ENCODE measurements around the gene SLC24A3. TPM values are rescaled to one million over a fixed set of nuclear protein-coding genes. Genes with fewer than 3 reads are reported as not detected.

The SLC24A3 gene
- total RNA-seq, 4 donors from 2014 or later = 12.9 to 49.8 (median 27.6) TPM

DNA sequence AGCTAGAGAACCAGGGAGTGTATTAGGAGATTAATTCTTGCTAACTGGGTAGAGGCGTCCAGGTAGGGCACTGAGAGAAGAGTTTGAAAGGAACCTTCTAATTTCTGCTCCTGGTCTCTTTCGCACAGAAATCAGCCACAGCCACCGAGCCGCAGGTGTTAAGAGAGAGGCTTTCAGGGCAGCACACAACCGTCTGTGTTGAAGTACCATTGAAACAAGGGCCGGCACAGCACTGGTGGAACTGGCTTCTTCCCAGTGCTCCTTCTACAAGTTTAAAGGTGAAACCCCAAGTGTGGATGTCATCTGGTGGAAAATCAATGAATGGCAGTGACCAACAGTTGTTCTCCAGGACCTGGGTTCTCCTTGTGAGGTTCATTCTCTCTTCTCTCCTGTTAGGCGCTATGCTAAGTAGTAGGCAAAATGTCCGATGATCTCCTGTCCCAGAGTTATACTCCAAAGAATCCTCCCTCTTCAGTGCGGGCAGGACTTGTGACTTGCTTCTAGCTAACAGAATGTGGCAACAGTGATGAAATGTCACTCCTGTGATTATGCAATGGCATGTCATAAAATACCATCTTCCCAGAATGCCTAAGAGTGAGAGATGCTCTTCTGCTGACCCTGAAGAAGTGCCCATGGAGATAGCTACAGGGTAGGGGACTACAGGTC, 530.7 kb downstream of the SLC24A3 start:
- Histone ChIP-seq H3K27me3 (no peaks in the 10 kb centered on the region), H3K27ac (no peak overlapping the region), H3K4me3 (no peak overlapping the region), H3K9me3 (no peaks in the 10 kb centered on the region), H3K36me3 (no peaks in the 10 kb centered on the region), H3K4me1 (no peaks in the 10 kb centered on the region)
- intact Hi-C loops (cut with DNase I; ENCODE audit: low total_unique reads) = no loop called here
- TF ChIP-seq, protein P1, sequence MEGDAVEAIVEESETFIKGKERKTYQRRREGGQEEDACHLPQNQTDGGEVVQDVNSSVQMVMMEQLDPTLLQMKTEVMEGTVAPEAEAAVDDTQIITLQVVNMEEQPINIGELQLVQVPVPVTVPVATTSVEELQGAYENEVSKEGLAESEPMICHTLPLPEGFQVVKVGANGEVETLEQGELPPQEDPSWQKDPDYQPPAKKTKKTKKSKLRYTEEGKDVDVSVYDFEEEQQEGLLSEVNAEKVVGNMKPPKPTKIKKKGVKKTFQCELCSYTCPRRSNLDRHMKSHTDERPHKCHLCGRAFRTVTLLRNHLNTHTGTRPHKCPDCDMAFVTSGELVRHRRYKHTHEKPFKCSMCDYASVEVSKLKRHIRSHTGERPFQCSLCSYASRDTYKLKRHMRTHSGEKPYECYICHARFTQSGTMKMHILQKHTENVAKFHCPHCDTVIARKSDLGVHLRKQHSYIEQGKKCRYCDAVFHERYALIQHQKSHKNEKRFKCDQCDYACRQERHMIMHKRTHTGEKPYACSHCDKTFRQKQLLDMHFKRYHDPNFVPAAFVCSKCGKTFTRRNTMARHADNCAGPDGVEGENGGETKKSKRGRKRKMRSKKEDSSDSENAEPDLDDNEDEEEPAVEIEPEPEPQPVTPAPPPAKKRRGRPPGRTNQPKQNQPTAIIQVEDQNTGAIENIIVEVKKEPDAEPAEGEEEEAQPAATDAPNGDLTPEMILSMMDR (IDR thresholded peaks at IDR 0.05) = no peak
- TF ChIP-seq POLR2A (IDR thresholded peaks at IDR 0.05) = no peak
- DNase-seq = no peak

DNA sequence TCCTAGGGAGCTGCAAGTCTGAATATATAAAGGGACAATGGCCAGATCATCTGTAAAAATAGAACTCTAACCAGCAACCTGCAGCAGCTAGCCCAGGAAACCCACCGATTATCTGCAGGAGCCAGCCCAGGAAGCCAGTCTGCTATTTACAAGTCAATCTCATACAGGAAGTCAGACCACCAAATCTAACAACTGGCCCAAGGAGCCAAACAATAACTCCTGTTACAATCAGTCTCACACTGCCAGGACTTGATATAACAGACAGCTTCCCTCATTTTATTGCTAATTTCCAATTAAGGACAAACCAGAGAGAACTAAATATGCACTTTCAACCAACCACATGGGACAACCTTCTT, 531.2 kb downstream of the SLC24A3 start:
- TF ChIP-seq, protein P1 (IDR thresholded peaks at IDR 0.05) = no peak
- TF ChIP-seq POLR2A (IDR thresholded peaks at IDR 0.05) = no peak
- intact Hi-C loops (cut with DNase I; ENCODE audit: low total_unique reads) = no loop called here

DNA sequence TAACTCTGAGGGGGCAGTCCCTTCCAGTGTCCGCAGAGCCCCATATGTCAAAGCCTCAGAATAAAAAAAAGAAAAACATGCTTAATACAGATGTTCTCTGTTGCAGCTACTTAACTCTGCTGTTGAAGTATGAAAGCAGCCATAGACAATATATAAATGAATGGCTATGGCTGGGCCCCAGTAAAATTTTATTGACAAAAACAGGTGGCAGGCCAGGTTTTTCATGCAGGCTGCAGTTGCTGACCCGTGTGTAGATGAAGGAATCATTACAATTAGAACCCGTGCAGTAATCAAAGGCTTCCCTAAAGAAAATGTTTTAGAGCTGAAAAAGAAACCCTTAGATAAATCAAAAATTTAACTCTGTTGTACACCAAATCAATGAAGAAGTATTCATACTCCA, 532.7 kb downstream of the SLC24A3 start:
- H3K27ac ChIP-seq = no peak overlapping the region
- no peak for DNase-seq
- H3K9me3 ChIP-seq = no peaks in the 10 kb centered on the region
- no peaks in the 10 kb centered on the region for H3K27me3 ChIP-seq
- TF ChIP-seq POLR2A (IDR thresholded peaks at IDR 0.05) = no peak
- TF ChIP-seq, protein P1 (IDR thresholded peaks at IDR 0.05) = no peak
- H3K4me1 ChIP-seq = no peaks in the 10 kb centered on the region
- H3K36me3 ChIP-seq = no peaks in the 10 kb centered on the region
- intact Hi-C loops (cut with DNase I; ENCODE audit: low total_unique reads) = no loop called here
- H3K4me3 ChIP-seq = no peak overlapping the region

More for the DNA sequence above, 531.2 kb downstream of the SLC24A3 start:
- no peak overlapping the region for H3K27ac ChIP-seq
- H3K27me3 ChIP-seq = no peaks in the 10 kb centered on the region
- H3K4me3 ChIP-seq = no peak overlapping the region
- H3K36me3 ChIP-seq = no peaks in the 10 kb centered on the region
- H3K4me1 ChIP-seq = no peaks in the 10 kb centered on the region
- no peak for DNase-seq
- H3K9me3 ChIP-seq = no peaks in the 10 kb centered on the region

DNA sequence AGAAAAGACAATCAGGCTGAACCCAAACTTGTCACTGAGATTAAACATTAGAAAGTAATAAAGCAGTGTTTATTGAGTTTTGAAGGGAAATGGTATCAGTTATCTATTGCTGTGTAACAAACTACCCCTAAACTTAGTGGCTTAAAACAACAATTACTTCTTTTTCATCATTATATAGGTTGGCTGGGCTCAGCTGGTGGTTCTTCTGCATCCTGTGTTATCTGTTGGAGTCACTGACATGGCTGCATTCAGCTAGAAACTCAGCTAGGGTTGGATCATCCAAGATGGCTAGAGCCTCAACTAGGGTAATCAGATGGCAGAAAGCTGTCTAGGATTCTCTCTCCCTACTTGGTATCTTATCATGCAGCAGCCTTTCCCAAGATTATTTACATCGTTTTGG, 533.1 kb downstream of the SLC24A3 start:
- H3K36me3 ChIP-seq = no peaks in the 10 kb centered on the region
- intact Hi-C loops (cut with DNase I; ENCODE audit: low total_unique reads) = no loop called here
- DNase-seq = no peak
- no peaks in the 10 kb centered on the region for H3K27me3 ChIP-seq
- H3K4me1 ChIP-seq = no peaks in the 10 kb centered on the region
- H3K4me3 ChIP-seq = no peak overlapping the region
- H3K27ac ChIP-seq = no peak overlapping the region
- TF ChIP-seq, protein P1 (IDR thresholded peaks at IDR 0.05) = no peak
- no peak for TF ChIP-seq POLR2A (IDR thresholded peaks at IDR 0.05)
- H3K9me3 ChIP-seq = no peaks in the 10 kb centered on the region

DNA sequence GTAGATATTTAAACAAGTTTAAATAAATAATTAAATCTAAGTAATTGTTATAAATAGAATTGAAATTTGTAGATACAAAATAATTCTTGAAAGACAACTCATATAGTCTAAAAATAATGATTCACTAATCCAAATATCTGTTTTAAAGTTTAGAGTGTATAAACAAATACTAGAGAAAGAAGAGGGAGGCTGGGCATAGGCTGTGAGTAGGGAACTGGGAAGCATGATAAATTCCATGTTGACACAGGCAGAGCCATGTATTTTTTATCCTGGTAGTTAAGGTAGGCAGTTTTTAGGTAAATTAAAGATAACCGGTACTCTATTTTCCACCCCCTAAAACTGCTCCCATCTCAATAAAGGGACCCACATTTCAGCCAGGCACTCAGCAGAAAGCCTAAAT, 534.0 kb downstream of the SLC24A3 start:
- TF ChIP-seq, protein P1 (IDR thresholded peaks at IDR 0.05) = no peak
- TF ChIP-seq POLR2A (IDR thresholded peaks at IDR 0.05) = no peak
- H3K36me3 ChIP-seq = no peaks in the 10 kb centered on the region
- intact Hi-C loops (cut with DNase I; ENCODE audit: low total_unique reads) = no loop called here
- no peak for DNase-seq
- no peak overlapping the region for H3K4me3 ChIP-seq
- H3K27ac ChIP-seq = no peak overlapping the region
- H3K9me3 ChIP-seq = no peaks in the 10 kb centered on the region
- no peaks in the 10 kb centered on the region for H3K4me1 ChIP-seq
- no peaks in the 10 kb centered on the region for H3K27me3 ChIP-seq
